Measurements from ENCODE around the gene AP1S2. TPM values are rescaled to one million over a fixed set of nuclear protein-coding genes. Genes with fewer than 3 reads are reported as not detected.
A peak's percentile ranks its signal among the peaks of the same experiment; 100 is the strongest.

Gene AP1S2
- total and polyA plus RNA-seq, 3 experiments from 2014 or later, result 31.7 to 56.0 (median 33.8) TPM

DNA sequence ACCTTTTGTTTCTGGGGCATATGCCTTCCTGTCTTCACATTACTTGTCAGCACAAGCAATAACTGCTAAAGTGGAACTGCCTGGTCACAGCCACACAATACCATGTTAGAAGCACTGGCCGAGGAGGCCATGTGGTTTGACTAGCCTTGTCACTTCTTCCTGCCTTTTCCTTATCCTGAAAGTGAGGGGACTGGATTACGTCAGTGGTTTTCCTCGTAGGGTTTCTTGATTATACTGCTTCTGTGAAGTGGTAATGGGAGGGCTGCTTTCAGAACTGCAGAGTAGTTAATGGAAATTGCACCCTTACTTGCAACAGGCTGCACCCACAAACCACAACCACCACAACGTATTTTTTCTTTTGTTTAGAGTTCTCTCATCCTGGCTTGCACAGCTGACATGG lies 37.7 kb downstream of the AP1S2 start:
- peak overlapping the region in 6 of 7 donors; percentile 39 to 78 (median 64) for H3K4me3 Mint-ChIP-seq
- peak; percentile 3 to 65 (median 57) for DNase-seq
- peaks cover 33 to 41% (median 37%) of the 10 kb centered on the region in 3 donors for H3K4me1 Mint-ChIP-seq
- no peaks in the 10 kb centered on the region for H3K27me3 Mint-ChIP-seq
- H3K9me3 ChIP-seq (ENCODE audit: low read length), result no peaks in the 10 kb centered on the region
- no peak overlapping the region for H3K4me3 ChIP-seq (ENCODE audit: low read length)
- no peaks in the 10 kb centered on the region for H3K27me3 ChIP-seq (ENCODE audit: insufficient read depth, low read length, poor library complexity, severe bottlenecking)
- no peaks in the 10 kb centered on the region for H3K9me3 Mint-ChIP-seq
- peaks cover 21 to 66% (median 31%) of the 10 kb centered on the region in 3 donors for H3K36me3 Mint-ChIP-seq
- H3K27ac ChIP-seq (ENCODE audit: low read depth, low read length), result no peak overlapping the region
- peak overlapping the region; percentile 11 to 92 (median 68) for H3K27ac Mint-ChIP-seq
- H3K36me3 ChIP-seq (ENCODE audit: insufficient read depth, low read length), result peaks cover 13% of the 10 kb centered on the region
- POLR2A ChIA-PET, result interaction anchor here (1.1 kb wide), 1 partner anchor 79 kb away, joined by 4 read pairs; the partner anchor contains the start of gene CA5B
- peaks cover 20% of the 10 kb centered on the region for H3K4me1 ChIP-seq (ENCODE audit: insufficient read depth, low read length)
- CTCF ChIA-PET, result no interaction called here

DNA sequence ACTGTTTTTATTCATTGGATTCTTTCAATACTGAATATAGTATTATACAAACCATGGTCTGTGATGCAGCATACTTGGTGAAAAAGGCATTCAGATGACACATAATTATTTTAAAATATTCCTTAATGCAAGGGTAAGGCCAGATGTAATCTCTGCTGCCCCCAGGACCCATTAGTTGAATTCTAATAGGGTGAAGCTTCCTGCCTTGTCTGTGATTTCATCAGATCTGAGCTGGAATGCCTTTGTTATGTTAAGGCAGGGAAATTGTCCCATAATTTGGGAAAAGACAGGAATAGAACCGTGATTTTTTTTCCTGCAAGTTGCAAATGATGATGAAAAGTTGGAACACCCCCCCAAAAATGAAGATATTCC lies 38.2 kb downstream of the AP1S2 start:
- H3K9me3 Mint-ChIP-seq, result no peaks in the 10 kb centered on the region
- Histone ChIP-seq H3K36me3 (ENCODE audit: insufficient read depth, low read length) (peaks cover 13% of the 10 kb centered on the region), H3K4me1 (ENCODE audit: insufficient read depth, low read length) (peaks cover 20% of the 10 kb centered on the region), H3K27ac (ENCODE audit: low read depth, low read length) (no peak overlapping the region), H3K27me3 (ENCODE audit: insufficient read depth, low read length, poor library complexity, severe bottlenecking) (no peaks in the 10 kb centered on the region), H3K9me3 (ENCODE audit: low read length) (no peaks in the 10 kb centered on the region), H3K4me3 (ENCODE audit: low read length) (no peak overlapping the region)
- peaks cover 33 to 41% (median 37%) of the 10 kb centered on the region in 3 donors for H3K4me1 Mint-ChIP-seq
- no peaks in the 10 kb centered on the region for H3K27me3 Mint-ChIP-seq
- ChIA-PET POLR2A (interaction anchor here (1.1 kb wide), 1 partner anchor 78 kb away, joined by 4 read pairs; the partner anchor contains the start of gene CA5B), CTCF (interaction anchor here (1.1 kb wide), 1 partner anchor 25 kb away, joined by 7 read pairs; the partner anchor contains the start of gene ZRSR2)
- H3K27ac Mint-ChIP-seq, result peak overlapping the region in 5 of 8 donors; percentile 67 to 88 (median 76)
- peak overlapping the region in 3 of 7 donors; percentile 39 to 75 (median 55) for H3K4me3 Mint-ChIP-seq
- DNase-seq, result no peak
- H3K36me3 Mint-ChIP-seq, result peaks cover 21 to 66% (median 29%) of the 10 kb centered on the region in 3 donors

DNA sequence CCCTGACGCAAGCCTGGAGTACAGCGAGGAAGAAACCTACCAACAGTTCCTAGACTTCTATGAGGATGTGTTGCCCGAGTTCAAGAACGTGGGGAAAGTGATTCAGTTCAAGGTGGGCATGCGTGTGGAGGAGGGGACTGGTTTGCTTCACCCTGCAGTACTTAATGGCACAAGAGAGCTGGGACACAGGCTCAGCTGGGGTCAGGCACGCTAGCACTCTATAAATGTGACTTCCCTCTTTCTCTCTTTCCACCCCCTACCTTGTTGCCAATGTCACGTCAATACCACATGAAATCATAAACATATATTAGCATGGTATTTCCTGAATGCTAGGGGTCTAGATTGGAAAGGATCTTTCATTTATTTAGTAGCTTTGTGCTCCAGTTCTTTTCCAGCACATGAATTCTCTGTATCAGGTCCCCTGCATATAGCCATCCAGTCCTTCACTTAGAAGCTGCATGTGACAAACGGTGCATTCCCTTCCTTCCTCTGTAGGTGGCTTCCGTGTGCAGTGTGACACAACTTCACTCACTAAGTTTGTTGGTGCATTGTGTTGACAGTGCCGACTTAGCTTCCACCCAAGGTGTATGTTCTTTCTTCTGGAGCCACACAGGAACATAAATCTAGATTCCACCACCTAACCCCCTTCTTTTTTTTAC lies 38.7 kb downstream of the AP1S2 start:
- Mint-ChIP-seq H3K9me3 (no peaks in the 10 kb centered on the region), H3K27ac (peak overlapping the region in 6 of 8 donors; percentile 0 to 88 (median 58)), H3K4me1 (peaks cover 33 to 41% (median 37%) of the 10 kb centered on the region in 3 donors), H3K27me3 (no peaks in the 10 kb centered on the region), H3K4me3 (peak overlapping the region in 5 of 7 donors; percentile 27 to 74 (median 48)), H3K36me3 (peaks cover 21 to 64% (median 24%) of the 10 kb centered on the region in 3 donors)
- no peak for DNase-seq
- H3K4me3 ChIP-seq (ENCODE audit: low read length), result no peak overlapping the region
- H3K27ac ChIP-seq (ENCODE audit: low read depth, low read length), result no peak overlapping the region
- peaks cover 13% of the 10 kb centered on the region for H3K36me3 ChIP-seq (ENCODE audit: insufficient read depth, low read length)
- POLR2A ChIA-PET, result interaction anchor here (1.1 kb wide), 1 partner anchor 78 kb away, joined by 4 read pairs; the partner anchor contains the start of gene CA5B
- H3K9me3 ChIP-seq (ENCODE audit: low read length), result no peaks in the 10 kb centered on the region
- H3K27me3 ChIP-seq (ENCODE audit: insufficient read depth, low read length, poor library complexity, severe bottlenecking), result no peaks in the 10 kb centered on the region
- CTCF ChIA-PET, result interaction anchor here (1.0 to 1.1 kb wide), 2 partner anchors 20 to 25 kb away, joined by 3 to 7 read pairs; partner anchors contain the start of gene ZRSR2
- H3K4me1 ChIP-seq (ENCODE audit: insufficient read depth, low read length), result peaks cover 20% of the 10 kb centered on the region

DNA sequence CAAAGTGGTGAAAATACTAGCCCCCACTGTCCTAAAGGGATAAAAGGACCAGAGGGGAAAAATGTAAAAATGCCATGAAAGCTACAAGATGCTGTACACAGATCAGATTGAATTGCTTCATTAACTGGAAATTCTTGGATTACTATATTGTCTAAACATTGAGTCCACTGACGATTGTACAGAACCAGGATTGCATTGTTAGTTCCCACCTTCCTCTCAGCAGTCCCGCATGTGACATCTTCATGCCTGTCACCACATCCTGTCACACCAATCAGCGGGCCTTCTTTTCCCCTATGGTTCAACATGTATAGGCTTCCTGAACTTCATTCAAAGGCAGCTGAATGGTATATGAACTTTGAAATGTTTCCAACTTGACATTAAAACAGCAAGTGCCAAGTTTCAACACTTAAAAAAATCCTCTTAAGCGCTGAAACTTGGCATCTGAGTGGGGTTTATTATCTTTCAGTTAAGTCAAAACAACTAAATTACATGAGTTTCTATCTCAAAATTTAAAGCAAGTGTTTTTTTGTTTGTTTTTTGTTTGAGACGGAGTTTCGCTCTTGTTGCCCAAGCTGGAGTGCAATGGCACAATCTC lies 39.7 kb downstream of the AP1S2 start:
- CTCF ChIA-PET, result interaction anchor here (1.0 kb wide), 1 partner anchor 21 kb away, joined by 3 read pairs; no protein-coding TSS in a partner anchor
- Mint-ChIP-seq H3K4me1 (peaks cover 33 to 41% (median 37%) of the 10 kb centered on the region in 3 donors), H3K27ac (peak overlapping the region in 5 of 8 donors; percentile 28 to 79 (median 45))

DNA sequence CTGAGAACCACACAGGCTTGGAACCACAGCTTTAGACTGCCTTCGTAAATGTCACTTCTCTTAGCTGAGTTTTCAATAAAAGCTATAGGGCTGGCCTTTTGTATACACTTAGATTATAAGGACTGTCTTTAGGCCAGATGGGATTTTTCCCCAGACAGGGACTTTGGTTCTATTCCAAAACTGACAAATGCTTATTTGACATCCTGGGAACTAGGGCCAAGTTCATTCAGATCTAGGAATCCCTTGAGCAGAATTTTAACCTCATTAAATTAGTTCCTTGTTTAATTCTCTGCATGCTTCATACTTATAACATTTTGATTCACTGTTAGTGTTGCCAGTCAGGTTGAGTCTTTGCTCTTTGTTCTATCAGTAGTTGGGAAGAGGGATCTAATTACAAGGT lies 41.2 kb downstream of the AP1S2 start:
- Histone ChIP-seq H3K27me3 (ENCODE audit: insufficient read depth, low read length, poor library complexity, severe bottlenecking) (no peaks in the 10 kb centered on the region), H3K9me3 (ENCODE audit: low read length) (no peaks in the 10 kb centered on the region), H3K4me1 (ENCODE audit: insufficient read depth, low read length) (peaks cover 20% of the 10 kb centered on the region), H3K27ac (ENCODE audit: low read depth, low read length) (no peak overlapping the region), H3K4me3 (ENCODE audit: low read length) (no peak overlapping the region), H3K36me3 (ENCODE audit: insufficient read depth, low read length) (no peaks in the 10 kb centered on the region)
- peaks cover 33 to 41% (median 37%) of the 10 kb centered on the region in 3 donors for H3K4me1 Mint-ChIP-seq
- peaks cover 27 to 68% (median 27%) of the 10 kb centered on the region in 3 donors for H3K36me3 Mint-ChIP-seq
- no peak for DNase-seq
- H3K9me3 Mint-ChIP-seq, result no peaks in the 10 kb centered on the region
- POLR2A ChIA-PET, result no interaction called here
- no peaks in the 10 kb centered on the region for H3K27me3 Mint-ChIP-seq
- H3K4me3 Mint-ChIP-seq, result no peak overlapping the region
- CTCF ChIA-PET, result no interaction called here
- H3K27ac Mint-ChIP-seq, result peak overlapping the region in 1 of 8 donors; percentile 2

More for the DNA sequence above, 39.7 kb downstream of the AP1S2 start:
- H3K36me3 Mint-ChIP-seq, result peaks cover 20 to 62% (median 22%) of the 10 kb centered on the region in 3 donors
- no peaks in the 10 kb centered on the region for H3K27me3 ChIP-seq (ENCODE audit: insufficient read depth, low read length, poor library complexity, severe bottlenecking)
- H3K36me3 ChIP-seq (ENCODE audit: insufficient read depth, low read length), result peaks cover 3% of the 10 kb centered on the region
- no peaks in the 10 kb centered on the region for H3K27me3 Mint-ChIP-seq
- H3K4me3 ChIP-seq (ENCODE audit: low read length), result no peak overlapping the region
- H3K9me3 ChIP-seq (ENCODE audit: low read length), result no peaks in the 10 kb centered on the region
- no peak for DNase-seq
- no peak overlapping the region for H3K27ac ChIP-seq (ENCODE audit: low read depth, low read length)
- H3K4me1 ChIP-seq (ENCODE audit: insufficient read depth, low read length), result peaks cover 20% of the 10 kb centered on the region
- no peaks in the 10 kb centered on the region for H3K9me3 Mint-ChIP-seq
- POLR2A ChIA-PET, result no interaction called here
- H3K4me3 Mint-ChIP-seq, result no peak overlapping the region

DNA sequence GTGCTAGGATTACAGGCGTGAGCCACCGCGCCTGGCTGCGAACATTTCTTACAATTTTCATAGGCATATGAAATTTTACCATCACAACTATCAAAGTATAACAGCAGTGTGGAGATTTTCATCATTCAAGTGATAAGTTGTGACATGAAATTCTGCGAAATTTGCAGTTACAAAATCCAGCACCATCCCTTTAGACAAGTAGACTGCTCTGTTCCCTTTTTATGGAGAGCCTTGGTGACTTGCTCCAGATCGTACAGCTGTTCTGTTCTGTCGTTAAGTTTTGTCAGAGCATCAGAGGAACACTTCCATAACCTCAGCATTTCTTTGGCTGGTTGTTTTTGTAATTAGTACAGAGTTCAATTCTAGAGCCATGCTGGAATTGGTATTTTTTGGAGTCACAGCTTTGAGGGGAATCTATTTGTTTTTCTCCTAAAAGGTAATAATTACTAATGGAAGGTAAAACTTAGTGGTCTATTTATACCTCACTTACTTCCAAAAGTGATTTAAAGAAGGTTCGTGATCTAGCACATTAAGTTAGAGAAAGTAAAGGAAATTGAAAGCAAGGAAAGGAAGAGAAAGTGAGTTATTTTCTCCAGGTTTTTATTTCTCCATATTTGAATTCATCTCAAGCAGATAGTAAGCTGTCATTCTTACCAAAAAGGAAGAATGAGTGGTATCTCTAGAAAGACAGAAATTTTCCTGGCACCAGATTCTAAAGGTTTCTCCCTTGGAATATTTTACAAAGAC lies 42.2 kb downstream of the AP1S2 start:
- Mint-ChIP-seq H3K9me3 (no peaks in the 10 kb centered on the region), H3K36me3 (peaks cover 23 to 67% (median 25%) of the 10 kb centered on the region in 3 donors), H3K4me3 (no peak overlapping the region), H3K27ac (peak overlapping the region in 1 of 8 donors; percentile 36), H3K4me1 (peaks cover 30 to 38% (median 37%) of the 10 kb centered on the region in 3 donors), H3K27me3 (no peaks in the 10 kb centered on the region)
- ChIA-PET CTCF (no interaction called here), POLR2A (no interaction called here)
- H3K36me3 ChIP-seq (ENCODE audit: insufficient read depth, low read length), result peaks cover 4% of the 10 kb centered on the region
- no peak for DNase-seq
- H3K27ac ChIP-seq (ENCODE audit: low read depth, low read length), result no peak overlapping the region
- H3K4me1 ChIP-seq (ENCODE audit: insufficient read depth, low read length), result peaks cover 18% of the 10 kb centered on the region
- H3K9me3 ChIP-seq (ENCODE audit: low read length), result no peaks in the 10 kb centered on the region
- H3K27me3 ChIP-seq (ENCODE audit: insufficient read depth, low read length, poor library complexity, severe bottlenecking), result no peaks in the 10 kb centered on the region
- no peak overlapping the region for H3K4me3 ChIP-seq (ENCODE audit: low read length)

DNA sequence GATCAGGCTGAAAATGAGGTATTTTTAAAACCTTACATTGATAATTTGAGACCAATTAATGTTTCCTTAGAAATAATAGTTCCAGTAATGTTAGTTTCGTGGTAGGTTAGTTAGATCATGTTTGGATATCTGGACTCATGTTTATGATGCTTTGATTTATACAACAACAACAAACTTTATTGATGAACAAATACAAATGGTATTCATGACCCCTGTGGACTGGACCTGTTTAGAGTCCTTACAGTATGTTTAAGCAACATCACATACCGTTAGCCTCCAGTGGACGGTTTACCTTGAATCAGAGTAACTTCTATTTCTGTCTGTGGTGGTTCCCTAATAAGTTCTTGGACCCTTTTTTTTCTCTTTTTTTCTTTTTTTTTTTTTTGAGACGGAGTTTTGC lies 46.4 kb downstream of the AP1S2 start:
- Mint-ChIP-seq H3K36me3 (peaks cover 16 to 70% (median 34%) of the 10 kb centered on the region in 3 donors), H3K4me3 (no peak overlapping the region), H3K9me3 (no peaks in the 10 kb centered on the region), H3K27ac (peak overlapping the region in 1 of 8 donors; percentile 21), H3K4me1 (peaks cover 4 to 11% (median 6%) of the 10 kb centered on the region in 3 donors), H3K27me3 (no peaks in the 10 kb centered on the region)
- H3K36me3 ChIP-seq (ENCODE audit: insufficient read depth, low read length), result peaks cover 16% of the 10 kb centered on the region
- H3K27me3 ChIP-seq (ENCODE audit: insufficient read depth, low read length, poor library complexity, severe bottlenecking), result no peaks in the 10 kb centered on the region
- no peaks in the 10 kb centered on the region for H3K4me1 ChIP-seq (ENCODE audit: insufficient read depth, low read length)
- no peaks in the 10 kb centered on the region for H3K9me3 ChIP-seq (ENCODE audit: low read length)
- ChIA-PET CTCF (no interaction called here), POLR2A (no interaction called here)
- H3K27ac ChIP-seq (ENCODE audit: low read depth, low read length), result no peak overlapping the region
- H3K4me3 ChIP-seq (ENCODE audit: low read length), result no peak overlapping the region
- no peak for DNase-seq
